ENCODE measurements around the gene AP1M2. TPM values are rescaled to one million over a fixed set of nuclear protein-coding genes. Genes with fewer than 3 reads are reported as not detected.

The AP1M2 gene
- total RNA-seq (2014; rRNA removed; shearing (Covaris generic)), result 154 and 159 TPM in 2 replicates

GRCh38 chr19:10587022-10587838 lies at the start of gene AP1M2:
Gene AP1M2, minus strand, starts transcription at chr19:10587312. Its CDS starts 81 bp downstream, at chr19:10587231.
- peak; percentile 63 for DNase-seq (ENCODE audit: low spot score)

GRCh38 chr19:10636304-10636972 lies 49.3 kb upstream of the AP1M2 start:
- no peak for DNase-seq (ENCODE audit: low spot score)

- no peak for DNase-seq (ENCODE audit: low spot score)
Observed at GRCh38 chr19:10634963-10635362, 47.9 kb upstream of the AP1M2 start.

- DNase-seq (ENCODE audit: low spot score), result no peak
Observed at GRCh38 chr19:10634430-10634829, 47.3 kb upstream of the AP1M2 start.

GRCh38 chr19:10631874-10632273 lies 44.8 kb upstream of the AP1M2 start:
- DNase-seq (ENCODE audit: low spot score), result no peak

- no peak for DNase-seq (ENCODE audit: low spot score)
Observed at GRCh38 chr19:10625762-10626138, 38.6 kb upstream of the AP1M2 start.

- DNase-seq (ENCODE audit: low spot score), result peak; percentile 89
Observed at GRCh38 chr19:10625003-10625761, 38.1 kb upstream of the AP1M2 start, which contains the start of gene SLC44A2. Gene SLC44A2, plus strand, starts transcription at chr19:10625553. Its CDS starts 81 bp downstream, at chr19:10625634.

- DNase-seq (ENCODE audit: low spot score), result no peak
Observed at GRCh38 chr19:10624585-10624984, 37.5 kb upstream of the AP1M2 start.

- no peak for DNase-seq (ENCODE audit: low spot score)
Observed at GRCh38 chr19:10621966-10622365, 34.9 kb upstream of the AP1M2 start.

- no peak for DNase-seq (ENCODE audit: low spot score)
Observed at GRCh38 chr19:10620786-10621185, 33.7 kb upstream of the AP1M2 start.

GRCh38 chr19:10618846-10619245 lies 31.7 kb upstream of the AP1M2 start:
- DNase-seq (ENCODE audit: low spot score), result no peak

- peak; percentile 25 for DNase-seq (ENCODE audit: low spot score)
Observed at GRCh38 chr19:10617409-10618121, 30.5 kb upstream of the AP1M2 start.

GRCh38 chr19:10615429-10616023 lies 28.4 kb upstream of the AP1M2 start:
- DNase-seq (ENCODE audit: low spot score), result no peak

GRCh38 chr19:10612499-10613119 lies 25.5 kb upstream of the AP1M2 start:
- DNase-seq (ENCODE audit: low spot score), result peak; percentile 54

- DNase-seq (ENCODE audit: low spot score), result no peak
Observed at GRCh38 chr19:10611907-10612306, 24.8 kb upstream of the AP1M2 start.

GRCh38 chr19:10604460-10604980 lies 17.4 kb upstream of the AP1M2 start:
- DNase-seq (ENCODE audit: low spot score), result peak; percentile 56

- DNase-seq (ENCODE audit: low spot score), result peak; percentile 20
Observed at GRCh38 chr19:10603873-10604459, 16.9 kb upstream of the AP1M2 start.

GRCh38 chr19:10603084-10603872 lies 16.2 kb upstream of the AP1M2 start:
- no peak for DNase-seq (ENCODE audit: low spot score)
